ENCODE measurements around the gene ADAM33. TPM values are rescaled to one million over a fixed set of nuclear protein-coding genes. Genes with fewer than 3 reads are reported as not detected.

The ADAM33 gene
- total RNA-seq, 2 donors from 2014 or later, result not detected

GRCh38 chr20:3640259-3640658 is 41.6 kb downstream of the ADAM33 start:
- no peak overlapping the region for H3K27ac Mint-ChIP-seq
- ATAC-seq (replicated peaks), result no peak
- no peaks in the 10 kb centered on the region for H3K4me1 Mint-ChIP-seq
- H3K36me3 Mint-ChIP-seq (ENCODE audit: low read depth), result peaks cover 34% of the 10 kb centered on the region
- no peaks in the 10 kb centered on the region for H3K27me3 Mint-ChIP-seq
- no peak overlapping the region for H3K4me3 Mint-ChIP-seq
- H3K9me3 Mint-ChIP-seq, result no peaks in the 10 kb centered on the region

GRCh38 chr20:3635346-3635745 is 46.5 kb downstream of the ADAM33 start:
- Mint-ChIP-seq H3K27ac (no peak overlapping the region), H3K36me3 (ENCODE audit: low read depth) (peaks cover 11% of the 10 kb centered on the region), H3K27me3 (no peaks in the 10 kb centered on the region), H3K9me3 (no peaks in the 10 kb centered on the region), H3K4me1 (no peaks in the 10 kb centered on the region), H3K4me3 (no peak overlapping the region)
- ATAC-seq (replicated peaks), result no peak

- Mint-ChIP-seq H3K4me3 (no peak overlapping the region), H3K4me1 (no peaks in the 10 kb centered on the region), H3K36me3 (ENCODE audit: low read depth) (peaks cover 10% of the 10 kb centered on the region), H3K27ac (no peak overlapping the region), H3K27me3 (no peaks in the 10 kb centered on the region), H3K9me3 (no peaks in the 10 kb centered on the region)
- ATAC-seq (replicated peaks), result no peak
Measured at GRCh38 chr20:3633913-3634478, 47.8 kb downstream of the ADAM33 start.

- peaks cover 16% of the 10 kb centered on the region for H3K36me3 Mint-ChIP-seq (ENCODE audit: low read depth)
- no peak overlapping the region for H3K27ac Mint-ChIP-seq
- H3K9me3 Mint-ChIP-seq, result no peaks in the 10 kb centered on the region
- ATAC-seq (replicated peaks), result no peak
- no peaks in the 10 kb centered on the region for H3K27me3 Mint-ChIP-seq
- no peaks in the 10 kb centered on the region for H3K4me1 Mint-ChIP-seq
- no peak overlapping the region for H3K4me3 Mint-ChIP-seq
Measured at GRCh38 chr20:3632311-3633004, 49.4 kb downstream of the ADAM33 start.

GRCh38 chr20:3631534-3631933 is 50.3 kb downstream of the ADAM33 start:
- H3K27me3 Mint-ChIP-seq, result no peaks in the 10 kb centered on the region
- ATAC-seq (replicated peaks), result no peak
- H3K36me3 Mint-ChIP-seq (ENCODE audit: low read depth), result peaks cover 22% of the 10 kb centered on the region
- no peaks in the 10 kb centered on the region for H3K9me3 Mint-ChIP-seq
- no peak overlapping the region for H3K4me3 Mint-ChIP-seq
- no peak overlapping the region for H3K27ac Mint-ChIP-seq
- H3K4me1 Mint-ChIP-seq, result no peaks in the 10 kb centered on the region

- no peak overlapping the region for H3K27ac Mint-ChIP-seq
- H3K36me3 Mint-ChIP-seq (ENCODE audit: low read depth), result peaks cover 22% of the 10 kb centered on the region
- H3K4me1 Mint-ChIP-seq, result no peaks in the 10 kb centered on the region
- ATAC-seq (replicated peaks), result no peak
- no peaks in the 10 kb centered on the region for H3K9me3 Mint-ChIP-seq
- no peaks in the 10 kb centered on the region for H3K27me3 Mint-ChIP-seq
- no peak overlapping the region for H3K4me3 Mint-ChIP-seq
Measured at GRCh38 chr20:3630429-3630828, 51.4 kb downstream of the ADAM33 start.

- no peak overlapping the region for H3K27ac Mint-ChIP-seq
Measured at GRCh38 chr20:3629893-3630292, 51.9 kb downstream of the ADAM33 start.

GRCh38 chr20:3628502-3629314 is 53.1 kb downstream of the ADAM33 start:
- H3K4me3 Mint-ChIP-seq, result no peak overlapping the region
- H3K27ac Mint-ChIP-seq, result no peak overlapping the region
- peaks cover 32% of the 10 kb centered on the region for H3K36me3 Mint-ChIP-seq (ENCODE audit: low read depth)
- no peak for ATAC-seq (replicated peaks)
- no peaks in the 10 kb centered on the region for H3K27me3 Mint-ChIP-seq
- H3K4me1 Mint-ChIP-seq, result no peaks in the 10 kb centered on the region
- H3K9me3 Mint-ChIP-seq, result no peaks in the 10 kb centered on the region

More at GRCh38 chr20:3629893-3630292, 51.9 kb downstream of the ADAM33 start:
- no peaks in the 10 kb centered on the region for H3K9me3 Mint-ChIP-seq
- H3K27me3 Mint-ChIP-seq, result no peaks in the 10 kb centered on the region
- ATAC-seq (replicated peaks), result no peak
- H3K4me3 Mint-ChIP-seq, result no peak overlapping the region
- H3K4me1 Mint-ChIP-seq, result no peaks in the 10 kb centered on the region
- peaks cover 27% of the 10 kb centered on the region for H3K36me3 Mint-ChIP-seq (ENCODE audit: low read depth)

GRCh38 chr20:3627476-3627875 is 54.3 kb downstream of the ADAM33 start:
- H3K4me3 Mint-ChIP-seq, result no peak overlapping the region
- ATAC-seq (replicated peaks), result no peak
- H3K36me3 Mint-ChIP-seq (ENCODE audit: low read depth), result peaks cover 32% of the 10 kb centered on the region
- H3K4me1 Mint-ChIP-seq, result no peaks in the 10 kb centered on the region
- no peak overlapping the region for H3K27ac Mint-ChIP-seq
- no peaks in the 10 kb centered on the region for H3K27me3 Mint-ChIP-seq
- H3K9me3 Mint-ChIP-seq, result no peaks in the 10 kb centered on the region

- no peak for ATAC-seq (replicated peaks)
- H3K4me3 Mint-ChIP-seq, result no peak overlapping the region
- H3K9me3 Mint-ChIP-seq, result no peaks in the 10 kb centered on the region
- peak overlapping the region; percentile 65 for H3K27ac Mint-ChIP-seq
- peaks cover 16% of the 10 kb centered on the region for H3K36me3 Mint-ChIP-seq (ENCODE audit: low read depth)
- no peaks in the 10 kb centered on the region for H3K4me1 Mint-ChIP-seq
- H3K27me3 Mint-ChIP-seq, result no peaks in the 10 kb centered on the region
Measured at GRCh38 chr20:3622406-3622805, 59.4 kb downstream of the ADAM33 start.

- no peak for ATAC-seq (replicated peaks)
- H3K27ac Mint-ChIP-seq, result no peak overlapping the region
- H3K9me3 Mint-ChIP-seq, result no peaks in the 10 kb centered on the region
- no peaks in the 10 kb centered on the region for H3K4me1 Mint-ChIP-seq
- H3K36me3 Mint-ChIP-seq (ENCODE audit: low read depth), result peaks cover 11% of the 10 kb centered on the region
- H3K4me3 Mint-ChIP-seq, result no peak overlapping the region
- H3K27me3 Mint-ChIP-seq, result no peaks in the 10 kb centered on the region
Measured at GRCh38 chr20:3621111-3621510, 60.7 kb downstream of the ADAM33 start.

Other genes starting within 250 kb of the ADAM33 start
- 10 to 100 TPM in 1 of 2 donors, 1 to 10 TPM in 1; 8.5 to 10.8 TPM for gene ATRN, start 211.0 kb downstream of the ADAM33 start, total RNA-seq
- gene GFRA4, start 18.6 kb downstream of the ADAM33 start, total RNA-seq, result not detected
- gene SIGLEC1, start 30.6 kb upstream of the ADAM33 start, total RNA-seq, result not detected
- gene HSPA12B, start 50.7 kb upstream of the ADAM33 start, total RNA-seq, result not detected
- gene ADISSP, start 85.7 kb upstream of the ADAM33 start, total RNA-seq, result 10 to 100 TPM; 40.7 to 66.0 TPM
- under 1 TPM; 0.24 TPM for gene SPEF1, start 99.4 kb upstream of the ADAM33 start, total RNA-seq
- gene CENPB, start 104.7 kb upstream of the ADAM33 start, total RNA-seq, result 10 to 100 TPM; 42.3 to 82.1 TPM
- gene CDC25B, start 114.3 kb upstream of the ADAM33 start, total RNA-seq, result 100 to 1,000 TPM in 1 of 2 donors, 10 to 100 TPM in 1; 86.7 to 117 TPM
- gene AP5S1, start 138.5 kb upstream of the ADAM33 start, total RNA-seq, result 10 to 100 TPM; 10.8 to 14.8 TPM
- gene MAVS, start 164.8 kb upstream of the ADAM33 start, total RNA-seq, result 10 to 100 TPM; 27.9 to 34.4 TPM
- gene PANK2, start 207.4 kb upstream of the ADAM33 start, total RNA-seq, result 10 to 100 TPM; 61.1 to 64.3 TPM

Measured in activated T-helper 17 cell treated with anti-CD3 and anti-CD28 coated beads, Interleukin-2, amount 50 U/mL, for 72 hours (primary cell).